Measurements from ENCODE around the gene PRR16. TPM values are rescaled to one million over a fixed set of nuclear protein-coding genes. Genes with fewer than 3 reads are reported as not detected.
"Not testable (repeated sequence)": the region's sequence is repeated elsewhere in the genome, so short reads cannot be mapped to it uniquely, and the experiment has no call there.

Gene PRR16
- total RNA-seq, 2 experiments from 2014 or later = not detected

GRCh38 chr5:120449501-120449900 lies 14.6 kb upstream of the PRR16 start:
- POLR2A ChIA-PET = no interaction called here
- no peak for ATAC-seq
- peaks cover 5% of the 10 kb centered on the region for H3K27me3 Mint-ChIP-seq (ENCODE audit: low read depth)
- H3K27ac Mint-ChIP-seq = no peak overlapping the region
- no peak for DNase-seq
- CTCF ChIA-PET = no interaction called here
- no peaks in the 10 kb centered on the region for H3K36me3 Mint-ChIP-seq (ENCODE audit: low read depth)
- no peaks in the 10 kb centered on the region for H3K4me1 Mint-ChIP-seq (ENCODE audit: low read depth)
- H3K4me3 Mint-ChIP-seq = no peak overlapping the region
- H3K9me3 Mint-ChIP-seq (ENCODE audit: insufficient read depth) = no peaks in the 10 kb centered on the region

GRCh38 chr5:120450910-120451309 lies 13.2 kb upstream of the PRR16 start:
- Mint-ChIP-seq H3K36me3 (ENCODE audit: low read depth) (no peaks in the 10 kb centered on the region), H3K27me3 (ENCODE audit: low read depth) (peaks cover 5% of the 10 kb centered on the region), H3K4me3 (no peak overlapping the region), H3K4me1 (ENCODE audit: low read depth) (no peaks in the 10 kb centered on the region), H3K9me3 (ENCODE audit: insufficient read depth) (no peaks in the 10 kb centered on the region), H3K27ac (no peak overlapping the region)
- ChIA-PET POLR2A (no interaction called here), CTCF (no interaction called here)
- DNase-seq = no peak
- ATAC-seq = no peak

- no peak for ATAC-seq
- no peaks in the 10 kb centered on the region for H3K9me3 Mint-ChIP-seq (ENCODE audit: insufficient read depth)
- no peak overlapping the region for H3K4me3 Mint-ChIP-seq
- H3K27ac Mint-ChIP-seq = no peak overlapping the region
- ChIA-PET POLR2A (no interaction called here), CTCF (no interaction called here)
- peaks cover 5% of the 10 kb centered on the region for H3K27me3 Mint-ChIP-seq (ENCODE audit: low read depth)
- H3K4me1 Mint-ChIP-seq (ENCODE audit: low read depth) = no peaks in the 10 kb centered on the region
- H3K36me3 Mint-ChIP-seq (ENCODE audit: low read depth) = no peaks in the 10 kb centered on the region
- DNase-seq = no peak
Observed at GRCh38 chr5:120451445-120451844, 12.7 kb upstream of the PRR16 start.

- ATAC-seq (no peak), DNase-seq (no peak)
- no peak overlapping the region for H3K4me3 Mint-ChIP-seq
- peaks cover 2% of the 10 kb centered on the region for H3K4me1 Mint-ChIP-seq (ENCODE audit: low read depth)
- H3K27ac Mint-ChIP-seq = no peak overlapping the region
- no peaks in the 10 kb centered on the region for H3K36me3 Mint-ChIP-seq (ENCODE audit: low read depth)
- H3K27me3 Mint-ChIP-seq (ENCODE audit: low read depth) = peaks cover 5% of the 10 kb centered on the region
- POLR2A ChIA-PET = no interaction called here
- CTCF ChIA-PET = no interaction called here
- H3K9me3 Mint-ChIP-seq (ENCODE audit: insufficient read depth) = no peaks in the 10 kb centered on the region
Observed at GRCh38 chr5:120452471-120452870, 11.6 kb upstream of the PRR16 start.

- Mint-ChIP-seq H3K27me3 (ENCODE audit: low read depth) (peaks cover 5% of the 10 kb centered on the region), H3K9me3 (ENCODE audit: insufficient read depth) (no peaks in the 10 kb centered on the region), H3K27ac (no peak overlapping the region), H3K4me1 (ENCODE audit: low read depth) (peaks cover 5% of the 10 kb centered on the region), H3K4me3 (no peak overlapping the region), H3K36me3 (ENCODE audit: low read depth) (no peaks in the 10 kb centered on the region)
- ChIA-PET CTCF (interaction anchor here (0.7 kb wide), 1 partner anchor 28 kb away, joined by 3 read pairs; no protein-coding TSS in a partner anchor), POLR2A (no interaction called here)
- ATAC-seq = no peak
- no peak for DNase-seq
Observed at GRCh38 chr5:120454094-120454798, 9.9 kb upstream of the PRR16 start.

- Mint-ChIP-seq H3K4me1 (ENCODE audit: low read depth) (peaks cover 5% of the 10 kb centered on the region), H3K36me3 (ENCODE audit: low read depth) (no peaks in the 10 kb centered on the region), H3K4me3 (no peak overlapping the region), H3K27ac (no peak overlapping the region), H3K9me3 (ENCODE audit: insufficient read depth) (no peaks in the 10 kb centered on the region), H3K27me3 (ENCODE audit: low read depth) (peaks cover 5% of the 10 kb centered on the region)
- ChIA-PET CTCF (no interaction called here), POLR2A (no interaction called here)
- ATAC-seq (no peak), DNase-seq (no peak)
Observed at GRCh38 chr5:120456006-120456405, 8.1 kb upstream of the PRR16 start.

GRCh38 chr5:120457839-120458507 lies 6.1 kb upstream of the PRR16 start:
- H3K27ac Mint-ChIP-seq = peak overlapping the region; percentile 48
- no peaks in the 10 kb centered on the region for H3K9me3 Mint-ChIP-seq (ENCODE audit: insufficient read depth)
- peak overlapping the region; percentile 64 for H3K4me3 Mint-ChIP-seq
- H3K27me3 Mint-ChIP-seq (ENCODE audit: low read depth) = peaks cover 11% of the 10 kb centered on the region
- POLR2A ChIA-PET = interaction anchor here (0.6 kb wide), 1 partner anchor 12 kb away, joined by 3 read pairs; no protein-coding TSS in a partner anchor
- DNase-seq = peak; percentile 63
- no peaks in the 10 kb centered on the region for H3K36me3 Mint-ChIP-seq (ENCODE audit: low read depth)
- CTCF ChIA-PET = interaction anchor here (0.6 to 2.3 kb wide), 6 partner anchors 11 to 1470 kb away, joined by 3 to 8 read pairs (median 4); partner anchors contain the start of gene DTWD2
- H3K4me1 Mint-ChIP-seq (ENCODE audit: low read depth) = peaks cover 5% of the 10 kb centered on the region
- ATAC-seq = peak; percentile 93

GRCh38 chr5:120458508-120458847 lies 5.6 kb upstream of the PRR16 start:
- ATAC-seq; H3K36me3 Mint-ChIP-seq (ENCODE audit: low read depth); H3K4me1 Mint-ChIP-seq (ENCODE audit: low read depth); DNase-seq; H3K9me3 Mint-ChIP-seq (ENCODE audit: insufficient read depth); H3K27ac Mint-ChIP-seq: not testable (repeated sequence)
- H3K4me3 Mint-ChIP-seq = peak overlapping the region; percentile 64
- ChIA-PET CTCF (interaction anchor here (0.6 to 2.3 kb wide), 4 partner anchors 12 to 1470 kb away, joined by 3 to 8 read pairs (median 5); partner anchors contain the start of gene DTWD2), POLR2A (interaction anchor here (0.6 kb wide), 1 partner anchor 11 kb away, joined by 3 read pairs; no protein-coding TSS in a partner anchor)
- peaks cover 15% of the 10 kb centered on the region for H3K27me3 Mint-ChIP-seq (ENCODE audit: low read depth)

- ChIA-PET POLR2A (no interaction called here), CTCF (no interaction called here)
- no peaks in the 10 kb centered on the region for H3K9me3 Mint-ChIP-seq (ENCODE audit: insufficient read depth)
- H3K36me3 Mint-ChIP-seq (ENCODE audit: low read depth) = no peaks in the 10 kb centered on the region
- peaks cover 22% of the 10 kb centered on the region for H3K4me1 Mint-ChIP-seq (ENCODE audit: low read depth)
- H3K27me3 Mint-ChIP-seq (ENCODE audit: low read depth) = peaks cover 34% of the 10 kb centered on the region
- no peak overlapping the region for H3K27ac Mint-ChIP-seq
- DNase-seq (no peak), ATAC-seq (no peak)
- no peak overlapping the region for H3K4me3 Mint-ChIP-seq
Observed at GRCh38 chr5:120461251-120461650, 2.8 kb upstream of the PRR16 start.

- peaks cover 44% of the 10 kb centered on the region for H3K27me3 Mint-ChIP-seq (ENCODE audit: low read depth)
- CTCF ChIA-PET = no interaction called here
- ATAC-seq = no peak
Observed at GRCh38 chr5:120463006-120463680, 957 bp upstream of the PRR16 start.

GRCh38 chr5:120464627-120465435 lies 731 bp downstream of the PRR16 start:
- Mint-ChIP-seq H3K4me1 (ENCODE audit: low read depth) (peaks cover 17% of the 10 kb centered on the region), H3K27ac (no peak overlapping the region), H3K4me3 (peak overlapping the region; percentile 56), H3K36me3 (ENCODE audit: low read depth) (no peaks in the 10 kb centered on the region), H3K27me3 (ENCODE audit: low read depth) (peaks cover 46% of the 10 kb centered on the region), H3K9me3 (ENCODE audit: insufficient read depth) (no peaks in the 10 kb centered on the region)
- POLR2A ChIA-PET = no interaction called here
- peak; percentile 47 for ATAC-seq
- CTCF ChIA-PET = no interaction called here
- no peak for DNase-seq

More at GRCh38 chr5:120463006-120463680, 957 bp upstream of the PRR16 start:
- H3K36me3 Mint-ChIP-seq (ENCODE audit: low read depth) = no peaks in the 10 kb centered on the region
- H3K4me1 Mint-ChIP-seq (ENCODE audit: low read depth) = peaks cover 17% of the 10 kb centered on the region
- no peak for DNase-seq
- POLR2A ChIA-PET = no interaction called here
- no peaks in the 10 kb centered on the region for H3K9me3 Mint-ChIP-seq (ENCODE audit: insufficient read depth)
- H3K27ac Mint-ChIP-seq = no peak overlapping the region
- H3K4me3 Mint-ChIP-seq = no peak overlapping the region
